Stimulated activated CD8-positive, alpha-beta memory T cell treated with anti-CD3 and anti-CD28 coated beads, Interleukin-4, amount 100 ng/mL, for 1 hour (primary cell): Measurements from ENCODE around the gene DNAJC27.

Source experiments
- DNase-seq, 2 donors: peaks; one replicate each; pipeline ENCODE4 v3.0.0-alpha.2; 2020; ENCODE audit warnings: low read depth in 2 of 2, low spot score in 1 of 2

DNAJC27 gene

GRCh38 chr2:24970483-24971285 lies 1.1 kb downstream of the DNAJC27 start:
- DNase-seq = no peak

DNA sequence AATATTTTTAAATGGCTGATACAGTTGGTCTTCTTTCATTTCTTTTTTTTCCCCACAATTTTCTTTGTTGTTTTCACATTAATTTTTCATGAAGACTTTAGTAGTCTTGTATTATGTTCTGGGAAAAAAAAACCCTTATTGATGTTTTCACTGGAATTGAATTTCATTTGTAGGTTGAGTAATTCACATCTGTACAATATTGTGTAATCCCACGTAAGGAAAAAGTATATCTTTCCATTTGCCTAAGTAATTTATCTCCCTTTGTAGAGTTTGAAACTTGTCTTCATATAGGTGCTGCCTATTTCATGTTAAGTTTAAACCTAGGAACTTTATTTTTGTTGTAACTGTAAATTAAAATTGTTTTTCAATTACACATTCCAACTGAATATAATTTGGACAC lies 2.0 kb downstream of the DNAJC27 start:
- no peak for DNase-seq

GRCh38 chr2:24961903-24962302 lies 9.9 kb downstream of the DNAJC27 start:
- no peak for DNase-seq

DNA sequence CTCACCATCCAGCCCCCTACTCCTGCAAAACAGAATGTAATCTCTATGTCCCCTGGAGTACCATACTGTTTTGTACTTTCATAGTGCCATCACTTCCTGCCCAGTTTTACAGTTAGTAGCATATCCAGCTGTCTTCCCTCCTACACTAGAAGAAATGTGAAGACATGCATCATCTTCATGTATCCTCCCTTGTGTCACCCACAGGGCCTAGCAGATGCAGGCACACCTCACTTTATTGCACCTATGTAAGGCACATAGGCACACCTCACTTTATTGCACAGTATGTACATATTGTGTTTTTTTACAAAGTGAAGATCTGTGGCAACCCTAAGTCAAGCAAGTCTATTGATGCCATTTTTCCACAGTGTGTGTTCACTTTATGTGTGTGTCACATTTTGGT lies 12.0 kb downstream of the DNAJC27 start:
- no peak for DNase-seq

DNA sequence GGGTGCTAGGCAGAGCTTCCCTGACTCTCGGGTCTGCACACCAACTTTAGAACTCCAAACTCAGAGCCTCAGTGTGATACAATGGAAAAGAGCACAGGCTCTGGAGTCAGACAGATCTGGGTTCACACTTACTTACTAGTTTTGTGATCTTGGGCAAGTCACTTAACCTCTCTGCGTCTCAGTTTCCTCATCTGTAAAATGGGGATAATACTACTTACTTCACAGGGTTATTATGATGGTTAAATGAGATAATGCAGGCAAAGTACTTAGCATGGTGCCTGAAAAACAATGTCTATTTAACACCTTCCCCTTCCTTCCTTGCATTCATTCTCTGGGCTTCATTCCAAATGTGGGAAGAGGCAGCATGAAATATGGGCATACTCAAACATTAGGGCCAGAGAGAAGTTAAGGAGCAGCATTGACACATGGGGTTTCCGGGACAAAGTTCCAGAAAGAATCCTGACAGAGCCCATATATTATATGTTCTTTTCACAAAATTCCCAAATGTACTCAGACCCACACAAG lies 13.3 kb downstream of the DNAJC27 start:
- DNase-seq = no peak

DNA sequence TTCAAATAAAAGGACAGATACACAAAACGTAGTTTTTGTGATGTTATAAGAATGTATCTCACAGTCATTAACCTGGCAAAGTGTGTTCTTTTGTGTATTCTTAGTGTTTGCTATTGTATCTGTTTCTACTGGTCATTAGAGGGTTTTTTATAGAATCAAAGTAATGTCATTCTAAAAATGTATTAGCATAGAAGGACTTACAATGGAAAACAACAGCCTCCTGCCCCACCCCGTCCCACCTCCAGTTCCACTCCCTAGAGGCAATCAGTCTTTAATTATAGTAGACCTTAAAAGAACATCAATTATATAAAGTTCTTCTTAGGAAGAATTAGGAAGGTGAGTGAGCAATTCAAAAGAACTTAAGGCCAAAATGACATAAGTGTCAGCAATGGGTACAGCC lies 13.8 kb downstream of the DNAJC27 start:
- no peak for DNase-seq

DNA sequence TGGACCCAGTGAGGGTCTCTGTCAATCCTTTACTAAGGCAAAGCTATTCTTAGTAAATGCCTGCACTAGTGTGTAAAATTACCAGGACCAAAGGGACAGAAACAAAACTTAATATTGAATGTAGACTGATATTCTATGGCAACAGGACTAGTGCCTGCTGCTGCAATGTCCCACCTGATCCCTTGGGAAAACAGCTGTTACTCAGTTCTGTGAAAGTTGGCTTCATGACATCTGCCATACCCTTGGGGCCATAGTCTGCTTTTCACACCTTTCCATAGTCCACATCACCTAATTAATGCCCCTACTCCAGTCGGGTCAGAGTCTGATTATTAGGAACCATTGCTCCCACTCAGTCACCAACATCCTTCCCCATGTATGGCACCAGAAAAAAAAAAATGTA lies 14.5 kb downstream of the DNAJC27 start:
- no peak for DNase-seq

GRCh38 chr2:24955921-24956320 lies 15.8 kb downstream of the DNAJC27 start:
- DNase-seq = no peak

DNA sequence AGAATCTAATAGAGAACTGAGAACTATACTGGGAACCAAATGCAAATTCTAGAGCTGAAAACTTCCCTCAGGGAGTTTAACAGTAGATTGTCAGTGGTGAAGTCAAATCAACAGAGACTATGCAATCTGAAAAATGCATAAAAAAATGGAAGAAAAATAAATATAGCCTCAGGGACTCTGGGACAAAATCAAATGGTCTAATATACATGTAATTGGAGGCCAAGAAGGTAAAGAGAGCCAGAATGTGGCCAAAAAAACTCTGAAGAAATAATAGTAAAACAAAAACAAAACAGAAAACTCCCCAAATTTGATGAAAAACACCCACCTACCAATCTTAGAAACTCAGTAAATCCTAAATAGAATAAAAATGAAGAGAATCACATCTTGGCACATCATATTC lies 16.5 kb downstream of the DNAJC27 start:
- DNase-seq = no peak

DNA sequence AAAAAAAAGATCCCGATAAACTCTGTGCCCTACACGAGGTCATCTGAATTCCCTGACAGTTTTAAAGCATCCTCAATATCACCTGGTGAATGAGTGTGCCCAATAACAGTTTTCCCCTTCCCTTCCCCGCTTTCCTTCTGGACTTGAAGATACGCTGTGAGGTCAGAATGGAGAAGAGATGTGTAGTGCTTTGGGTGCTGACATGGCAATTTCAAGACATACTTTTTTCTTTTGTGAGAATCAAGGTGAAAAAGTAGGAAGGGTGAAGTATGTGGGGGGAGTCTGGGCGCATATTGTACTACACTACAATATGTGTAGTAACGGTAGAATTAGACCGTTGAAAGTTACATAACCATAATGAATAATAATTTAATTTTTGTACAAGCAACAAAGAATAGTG lies 21.7 kb downstream of the DNAJC27 start:
- no peak for DNase-seq

GRCh38 chr2:24948506-24948905 lies 23.2 kb downstream of the DNAJC27 start:
- no peak for DNase-seq

- DNase-seq = no peak
Observed at GRCh38 chr2:24947561-24948157, 24.1 kb downstream of the DNAJC27 start.

GRCh38 chr2:24945907-24946306 lies 25.8 kb downstream of the DNAJC27 start:
- no peak for DNase-seq

DNA sequence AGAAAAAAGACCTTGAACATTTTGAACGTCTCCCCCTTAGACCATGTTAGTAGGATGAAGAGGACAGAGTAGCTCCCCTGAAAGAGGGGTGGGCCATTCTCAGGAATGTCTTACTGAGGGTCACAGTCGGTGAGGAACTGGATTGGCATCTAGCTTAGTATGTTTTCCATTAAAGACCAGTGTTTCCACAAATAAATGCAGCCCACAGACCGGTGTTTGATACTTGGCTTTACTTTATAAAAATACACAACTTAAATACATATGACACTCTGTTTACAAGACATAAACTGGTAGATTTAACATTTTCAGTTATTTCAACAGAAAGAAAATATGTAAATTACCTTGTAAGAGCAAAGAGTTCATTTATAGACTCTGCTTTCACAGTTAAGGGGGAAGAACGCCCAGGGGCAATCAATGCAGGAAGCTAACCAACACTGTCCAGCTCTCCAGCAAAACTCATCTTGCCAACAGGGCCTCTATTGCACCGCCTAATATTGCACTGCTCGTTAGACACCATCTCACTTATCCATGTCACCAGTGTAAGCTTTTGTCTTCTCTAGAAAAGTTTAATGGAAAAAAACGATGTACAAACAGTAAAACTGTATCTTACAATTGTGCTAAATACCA lies 28.2 kb downstream of the DNAJC27 start:
- DNase-seq = no peak

GRCh38 chr2:24939353-24939752 lies 32.4 kb downstream of the DNAJC27 start:
- DNase-seq = no peak

DNA sequence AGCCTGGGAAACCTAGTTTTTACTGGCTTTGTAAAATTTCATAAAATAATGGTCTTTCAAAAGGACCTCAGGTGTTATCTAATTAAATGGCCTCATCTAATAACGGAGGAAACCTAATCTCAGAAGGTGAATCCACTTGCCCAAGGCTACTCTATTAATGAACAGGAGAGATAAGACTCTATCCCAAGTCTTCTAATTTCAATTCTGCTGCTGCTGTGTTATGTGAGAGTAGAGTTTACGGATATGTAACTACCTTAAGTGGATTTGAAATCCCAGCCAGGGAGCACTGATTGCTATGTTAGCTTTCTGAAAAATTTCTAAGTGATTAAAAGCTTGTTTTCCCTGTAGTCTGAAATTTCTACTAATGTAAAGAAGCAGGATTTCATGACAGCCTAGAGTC lies 34.5 kb downstream of the DNAJC27 start:
- DNase-seq = no peak

DNA sequence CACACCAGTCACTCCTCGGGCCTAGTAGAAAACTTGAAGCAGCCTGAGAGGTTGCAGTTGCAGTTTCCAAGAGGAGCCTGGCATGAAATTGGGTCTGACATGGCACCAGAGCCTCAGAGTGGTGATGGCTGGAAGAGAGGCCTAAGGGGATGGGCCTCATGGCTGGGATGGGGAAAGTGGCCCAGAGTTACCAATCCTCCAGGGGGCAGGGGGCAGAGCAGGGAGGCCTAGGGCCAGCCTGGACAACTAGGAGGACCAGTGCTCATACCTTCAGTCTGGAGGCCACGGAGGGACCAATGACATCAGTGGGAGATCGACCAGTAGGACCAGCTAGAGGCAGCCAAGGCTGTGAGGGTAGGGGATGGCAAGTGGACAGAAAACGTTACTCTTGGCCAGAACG lies 36.6 kb downstream of the DNAJC27 start:
- no peak for DNase-seq

GRCh38 chr2:24932715-24933114 lies 39.0 kb downstream of the DNAJC27 start:
- DNase-seq = no peak

DNA sequence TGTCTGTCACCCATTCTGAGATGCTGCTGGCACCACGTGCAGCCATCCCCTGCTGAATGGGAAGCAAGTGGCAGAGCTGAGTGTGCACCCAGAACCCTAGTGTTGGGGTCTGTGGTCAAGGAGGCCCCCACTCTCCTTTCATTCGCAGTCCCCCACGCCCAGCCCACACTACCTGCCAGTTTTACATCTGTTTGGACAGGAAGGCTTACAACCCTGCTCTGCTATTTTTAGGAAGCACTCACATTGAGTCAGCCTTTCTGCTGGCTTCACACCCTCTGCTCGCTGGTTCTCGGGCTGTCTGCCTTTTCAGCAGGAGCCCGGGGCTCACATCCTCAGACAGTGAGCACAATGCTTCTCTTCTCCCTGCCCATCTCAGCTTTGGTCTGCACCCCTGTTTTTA lies 41.0 kb downstream of the DNAJC27 start:
- no peak for DNase-seq

DNA sequence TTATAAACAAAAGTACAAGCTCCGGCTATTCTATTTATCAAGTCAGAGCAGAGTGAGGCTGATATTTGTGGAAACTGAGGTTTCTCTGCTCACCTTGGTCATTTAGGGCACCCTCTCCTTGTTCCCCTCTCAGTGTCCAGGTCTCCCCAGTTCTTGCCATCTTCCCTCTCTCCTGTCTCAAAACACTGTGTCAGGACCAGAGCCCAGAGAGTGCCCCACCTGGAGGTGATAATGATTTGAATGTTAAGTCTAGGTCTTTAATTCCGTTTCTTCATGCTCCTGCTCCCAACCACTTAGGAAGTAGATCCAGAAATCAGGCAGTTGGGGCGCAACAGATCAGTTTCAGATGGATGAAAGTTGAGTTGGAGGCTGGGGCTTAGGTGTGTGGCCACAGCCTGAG lies 42.5 kb downstream of the DNAJC27 start:
- no peak for DNase-seq

DNA sequence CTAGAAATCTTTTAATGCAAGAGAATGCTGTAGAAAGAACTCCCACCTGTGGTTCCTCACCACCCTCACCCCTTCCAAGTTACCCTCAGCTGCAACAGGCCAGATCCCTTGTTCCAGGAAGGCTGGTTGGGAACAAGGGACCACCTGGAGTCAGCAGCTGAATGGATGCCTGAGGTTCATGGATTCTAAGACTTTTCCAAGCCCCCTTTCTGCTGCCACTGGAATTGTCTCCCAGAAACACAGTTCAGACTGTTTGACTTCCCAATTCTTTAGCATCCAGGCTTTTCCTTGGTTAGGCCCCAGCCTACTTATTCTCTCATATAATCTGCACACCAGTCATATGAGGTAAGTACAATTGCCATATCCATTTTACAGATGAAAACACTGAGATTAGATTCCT lies 43.7 kb downstream of the DNAJC27 start:
- no peak for DNase-seq

GRCh38 chr2:24926602-24927252 lies 45.0 kb downstream of the DNAJC27 start:
- DNase-seq = no peak
